ENCODE results near the gene GVQW3. TPM values are rescaled to one million over a fixed set of nuclear protein-coding genes. Genes with fewer than 3 reads are reported as not detected.

GVQW3 gene
- total RNA-seq (2014; rRNA removed; shearing (Covaris generic)): 2.0 and 2.5 TPM in 2 replicates
- 5.5 and 16.2 TPM in 2 replicates for polyA plus RNA-seq (2014; cell fraction: nucleus; rRNA removed)

DNA sequence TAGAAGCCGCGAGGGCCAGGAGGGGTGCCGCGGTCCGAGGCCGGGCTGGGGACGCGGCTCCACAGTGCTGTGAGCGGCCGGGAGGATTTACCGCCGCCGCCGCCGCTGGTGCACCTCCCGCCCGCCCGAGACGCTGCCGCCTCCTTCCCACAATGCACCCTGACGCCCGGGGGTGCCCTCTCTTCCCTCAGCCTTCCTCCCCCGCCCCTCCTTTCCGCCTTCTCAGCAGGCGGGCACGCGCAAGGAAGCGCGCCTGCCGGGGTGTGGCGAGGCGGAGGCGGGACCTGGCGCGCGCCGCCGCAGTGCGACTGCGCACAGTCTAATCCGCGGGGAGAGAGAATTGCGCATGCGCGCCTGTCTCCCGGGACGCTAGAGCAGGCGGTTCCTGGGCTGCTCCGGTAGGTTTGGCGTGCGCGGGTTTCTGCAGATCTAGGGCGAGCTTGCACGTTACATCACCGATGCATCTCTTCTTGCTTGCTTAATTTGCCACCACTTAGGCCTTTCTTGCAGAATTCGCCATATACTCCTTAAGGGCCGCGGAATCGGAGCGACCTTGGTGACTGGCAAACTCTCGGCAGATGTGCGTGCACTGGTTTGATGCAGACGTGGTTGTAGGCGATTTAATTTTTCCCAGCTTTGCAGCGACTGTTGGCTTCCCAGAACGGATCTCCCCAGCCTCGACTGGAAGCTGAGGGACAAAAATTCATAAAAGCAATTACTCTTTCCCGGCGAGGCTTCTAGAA lies at the start of gene GVQW3, which contains the start of gene THAP12:
Gene GVQW3, plus strand, starts transcription at position 347 of the 743 bp plus-strand sequence. CDS start 506 bp downstream, outside the sequence.
Gene THAP12, minus strand, starts transcription at position 156 of the 743 bp plus-strand sequence. CDS start 296 bp downstream, outside the sequence.
- peak; percentile 92 for DNase-seq (ENCODE audit: extremely low read depth, low read depth)

- no peak for DNase-seq (ENCODE audit: extremely low read depth, low read depth)
These were observed 46.2 kb upstream of the GVQW3 start for GRCh38 chr11:76334826-76335389.

DNA sequence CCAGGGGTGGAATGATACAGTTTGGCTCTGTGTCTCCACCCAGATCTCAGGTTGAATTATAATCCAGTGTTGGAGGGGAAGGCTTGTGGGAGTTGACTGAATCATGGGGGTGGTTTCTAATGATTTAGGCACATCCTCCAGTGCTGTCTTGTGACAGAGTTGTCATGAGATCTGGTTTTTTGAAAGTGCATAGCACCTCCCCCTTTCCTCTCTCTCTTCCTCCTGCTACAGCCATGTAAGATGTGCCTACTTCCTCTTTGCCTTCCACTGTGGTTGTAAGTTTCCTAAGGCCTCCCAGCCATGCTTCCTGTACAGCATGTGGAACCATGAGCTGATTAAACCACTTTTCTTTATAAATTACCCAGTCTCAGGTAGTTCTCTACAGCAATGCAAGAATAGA lies 45.3 kb upstream of the GVQW3 start:
- DNase-seq (ENCODE audit: extremely low read depth, low read depth): no peak

DNA sequence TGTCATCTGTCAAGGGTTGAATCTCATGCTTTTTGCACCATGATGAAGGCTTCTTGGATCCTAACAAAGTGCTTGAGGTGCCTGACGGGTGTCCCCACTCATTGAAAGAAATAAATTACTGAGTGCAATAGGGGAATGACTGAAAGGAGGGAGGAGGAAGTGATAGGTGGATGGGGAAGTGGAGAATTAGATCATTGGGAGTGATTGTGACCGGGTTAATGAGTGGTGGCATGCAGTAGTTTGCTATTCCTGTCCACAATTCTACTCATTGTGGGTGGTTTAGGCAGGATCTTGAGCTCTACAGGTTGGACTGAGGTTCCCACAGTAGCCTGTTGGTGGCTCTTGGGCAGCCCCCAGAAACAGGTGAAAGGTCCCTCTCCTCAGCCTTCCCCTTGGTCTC lies 44.5 kb upstream of the GVQW3 start:
- no peak for DNase-seq (ENCODE audit: extremely low read depth, low read depth)

DNA sequence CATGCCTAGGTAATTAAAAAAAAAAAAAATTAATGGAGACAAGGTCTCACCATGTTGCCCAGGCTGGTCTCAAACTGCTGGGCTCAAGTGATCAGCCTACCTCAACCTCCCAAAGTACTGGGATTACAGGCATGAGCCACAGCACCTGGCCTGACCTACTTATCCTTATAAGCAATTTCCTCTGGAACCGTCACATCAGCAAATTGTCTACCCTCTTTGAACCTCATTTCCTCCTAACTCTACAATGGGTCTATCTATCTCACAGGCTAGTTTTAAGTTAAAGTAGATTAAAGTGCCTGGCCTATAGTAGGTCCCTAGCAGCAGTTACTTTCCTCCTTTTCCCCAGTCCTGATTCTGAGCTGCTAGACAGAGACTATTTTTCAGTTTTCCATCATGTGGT lies 43.7 kb upstream of the GVQW3 start:
- DNase-seq (ENCODE audit: extremely low read depth, low read depth): no peak

GRCh38 chr11:76337923-76338322 lies 43.2 kb upstream of the GVQW3 start:
- DNase-seq (ENCODE audit: extremely low read depth, low read depth): no peak

DNA sequence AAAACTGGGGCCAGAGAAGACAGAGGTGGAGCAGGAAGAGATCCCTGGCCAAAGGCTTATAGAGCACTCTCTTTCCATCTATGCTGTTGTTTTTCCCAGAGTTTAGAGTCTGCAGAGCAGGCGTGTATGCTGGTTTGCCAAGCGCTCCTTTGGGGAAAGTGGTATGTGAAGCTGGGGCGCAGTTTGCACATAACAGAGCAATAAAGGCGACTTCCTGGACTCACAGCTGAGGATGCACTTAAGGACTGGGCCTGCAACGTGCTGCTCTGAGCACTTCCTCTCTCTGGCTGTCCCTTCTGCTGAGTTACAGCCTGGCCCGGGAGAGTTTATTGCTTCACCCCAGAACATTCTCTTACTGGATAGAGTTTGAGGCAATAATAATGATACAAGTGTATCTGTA lies 41.9 kb upstream of the GVQW3 start:
- DNase-seq (ENCODE audit: extremely low read depth, low read depth): no peak

GRCh38 chr11:76347466-76347865 lies 33.7 kb upstream of the GVQW3 start:
- DNase-seq (ENCODE audit: extremely low read depth, low read depth): no peak

DNA sequence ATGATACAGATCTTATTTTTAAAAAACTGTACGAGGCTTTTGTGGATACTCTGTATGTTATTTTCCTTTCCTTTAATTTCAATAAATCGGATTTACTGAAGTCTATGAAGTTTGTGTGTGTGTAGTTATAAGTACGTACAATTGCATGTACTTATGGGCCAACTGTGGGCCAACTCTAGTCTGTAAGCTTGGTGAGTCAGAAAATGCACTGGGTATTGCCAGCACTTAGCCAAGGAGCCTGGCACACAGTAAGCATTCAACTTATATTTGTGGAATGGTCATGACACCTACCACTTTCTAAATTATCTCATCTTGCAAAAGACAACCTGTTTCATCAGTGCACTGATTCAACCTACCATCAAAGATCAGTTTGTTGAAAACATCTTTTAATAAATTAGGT lies 32.8 kb upstream of the GVQW3 start:
- no peak for DNase-seq (ENCODE audit: extremely low read depth, low read depth)

- DNase-seq (ENCODE audit: extremely low read depth, low read depth): no peak
These were observed 26.0 kb upstream of the GVQW3 start for GRCh38 chr11:76355172-76355571.

DNA sequence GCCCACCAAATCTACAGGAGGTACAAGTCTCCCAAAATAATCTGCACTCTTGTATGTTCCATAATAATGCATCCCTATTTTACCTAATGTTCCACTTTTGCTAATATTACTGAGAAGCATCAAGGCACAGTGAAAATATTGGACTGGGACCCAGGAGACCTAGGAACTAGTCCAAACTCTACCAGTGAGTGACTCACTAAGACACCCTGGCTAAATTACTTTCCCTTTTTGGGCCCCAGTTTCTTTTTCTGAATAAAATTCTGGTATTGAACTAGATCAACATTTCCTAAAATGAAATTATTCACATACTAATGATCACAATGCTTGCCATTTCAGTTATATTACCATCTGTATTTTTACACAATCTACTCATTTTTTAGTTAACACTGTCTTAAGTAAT lies 19.7 kb upstream of the GVQW3 start:
- DNase-seq (ENCODE audit: extremely low read depth, low read depth): no peak

DNA sequence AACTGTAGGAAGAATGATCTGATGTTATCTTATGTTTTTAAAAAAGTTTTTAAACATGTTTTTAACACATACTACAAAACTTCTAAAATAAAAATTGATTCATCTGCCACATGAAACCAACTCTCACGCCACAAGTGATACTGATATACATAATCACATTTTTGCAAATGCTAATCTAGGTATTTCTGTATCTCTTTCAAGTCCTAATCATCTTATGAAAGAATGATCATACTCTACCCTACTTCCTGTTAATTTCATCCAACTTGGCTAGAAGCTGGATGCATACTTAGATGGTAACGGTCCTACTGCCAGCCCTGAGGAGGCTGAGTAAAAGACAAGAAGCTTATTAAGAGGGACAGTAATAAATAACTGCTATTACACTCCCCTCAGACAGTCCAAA lies 19.3 kb upstream of the GVQW3 start:
- no peak for DNase-seq (ENCODE audit: extremely low read depth, low read depth)

- DNase-seq (ENCODE audit: extremely low read depth, low read depth): no peak
These were observed 18.4 kb upstream of the GVQW3 start for GRCh38 chr11:76362716-76363115.

GRCh38 chr11:76365038-76365679 lies 16.0 kb upstream of the GVQW3 start:
- no peak for DNase-seq (ENCODE audit: extremely low read depth, low read depth)

- no peak for DNase-seq (ENCODE audit: extremely low read depth, low read depth)
These were observed 12.6 kb upstream of the GVQW3 start for GRCh38 chr11:76368490-76368889.

- no peak for DNase-seq (ENCODE audit: extremely low read depth, low read depth)
These were observed 11.7 kb upstream of the GVQW3 start for GRCh38 chr11:76369406-76369805.

DNA sequence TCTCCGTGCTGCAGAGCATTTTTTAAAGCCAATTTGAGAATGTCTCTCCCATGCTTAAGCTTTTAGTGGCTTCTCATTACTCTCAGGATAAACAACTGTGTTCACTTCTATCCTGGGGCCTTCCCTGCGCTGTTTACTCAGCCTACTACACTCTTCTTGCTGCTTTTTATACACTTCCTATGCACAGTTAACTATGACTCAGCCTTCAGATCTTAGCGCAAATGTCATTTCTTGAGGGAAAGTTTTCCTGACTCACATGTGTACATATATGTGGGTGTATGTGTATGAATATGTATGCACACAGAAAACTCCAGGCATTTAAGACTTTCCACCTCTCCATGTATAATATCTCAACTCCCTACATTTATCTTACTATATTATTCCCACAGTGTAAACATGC lies 10.0 kb upstream of the GVQW3 start:
- peak; percentile 47 for DNase-seq (ENCODE audit: extremely low read depth, low read depth)

DNA sequence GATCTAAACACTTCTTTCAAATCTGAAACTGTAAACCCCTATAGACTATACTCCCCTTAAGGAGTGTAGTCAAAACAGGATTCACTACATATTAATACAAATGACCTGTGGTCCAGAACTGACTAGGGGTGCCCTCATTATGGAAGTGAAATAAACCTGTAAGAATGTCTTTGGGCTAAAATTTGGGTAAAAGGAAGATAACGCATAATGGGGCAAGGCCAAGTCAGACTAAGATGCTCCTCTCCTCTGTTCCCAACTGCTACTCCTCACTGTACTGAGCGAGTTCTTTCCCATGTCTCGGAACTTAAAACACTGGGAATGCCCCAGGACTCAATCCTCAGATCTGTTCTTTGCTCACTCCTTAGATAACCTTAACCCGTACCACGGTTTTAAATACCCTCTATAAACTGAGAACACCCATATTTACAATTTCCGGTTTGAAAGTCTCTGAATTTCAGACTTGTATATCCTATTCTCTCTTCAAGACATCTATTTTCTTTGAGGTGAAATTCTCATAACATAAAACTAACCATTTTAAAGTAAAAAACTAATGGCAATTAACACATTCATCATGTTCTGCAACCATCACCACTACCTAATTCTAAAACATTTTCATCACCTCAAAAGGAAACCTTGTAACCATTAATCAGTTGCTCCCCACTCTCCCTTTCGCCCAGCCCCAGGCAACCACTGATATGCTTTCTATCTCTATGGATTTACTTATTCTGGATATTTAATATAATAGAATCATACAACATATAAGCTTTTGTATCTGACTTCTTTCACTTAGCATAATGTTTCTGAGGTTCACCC lies 4.2 kb upstream of the GVQW3 start:
- no peak for DNase-seq (ENCODE audit: extremely low read depth, low read depth)

DNA sequence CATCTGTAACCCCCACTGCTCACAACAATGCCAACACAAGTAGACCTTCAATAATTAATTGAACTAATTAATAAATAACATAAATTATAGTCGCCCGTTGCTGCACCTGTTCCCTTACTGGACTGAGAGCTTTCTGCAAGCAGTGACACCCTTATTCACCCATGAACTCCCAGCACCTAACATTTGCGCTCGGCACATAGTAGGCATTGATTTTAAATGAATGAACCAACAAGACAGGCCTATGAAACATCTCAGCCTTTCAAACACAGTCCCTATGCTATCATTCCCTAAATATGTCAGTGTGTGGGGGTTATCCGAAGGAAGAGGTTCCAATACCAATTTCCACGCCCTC lies 1.3 kb upstream of the GVQW3 start:
- DNase-seq (ENCODE audit: extremely low read depth, low read depth): no peak

GRCh38 chr11:76380159-76380976 lies 755 bp upstream of the GVQW3 start:
- no peak for DNase-seq (ENCODE audit: extremely low read depth, low read depth)
